ENCODE measurements around the gene CIP2A. TPM values are rescaled to one million over a fixed set of nuclear protein-coding genes. Genes with fewer than 3 reads are reported as not detected.

Gene CIP2A
- total and polyA plus RNA-seq, 2 of the 4 experiments (the other 2 are of a cell fraction) = 8.5 to 27.8 TPM

DNA sequence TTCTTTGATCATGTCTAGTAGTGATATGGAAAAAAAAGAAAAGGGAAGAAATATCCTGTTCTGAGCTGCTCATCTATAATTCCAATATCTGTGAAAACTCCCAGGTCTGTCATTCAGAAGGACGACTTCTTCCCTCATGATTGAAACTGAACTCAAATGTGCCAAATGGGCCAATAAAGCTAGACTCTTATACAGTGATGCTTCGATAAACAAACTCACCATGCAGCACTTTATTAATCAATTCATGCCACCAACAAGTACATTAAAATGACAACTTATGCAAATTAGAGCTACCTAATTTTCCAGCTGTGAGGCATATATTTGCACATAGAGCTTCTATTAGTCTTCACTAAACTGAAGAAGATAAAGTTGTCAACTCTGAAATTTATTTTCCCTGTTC is 63.3 kb downstream of the CIP2A start:
- dilution Hi-C loops (cut with HindIII; ENCODE audit: low sequenced_read_pairs, unreplicated experiment) (no loop called here), in situ Hi-C loops (cut with MboI; ENCODE audit: low sequenced_read_pairs) (no loop called here), intact Hi-C loops (cut with micrococcal nuclease) (no loop called here)
- H3K9me3 ChIP-seq (ENCODE audit: control insufficient read depth, insufficient read depth, low read length) = no peaks in the 10 kb centered on the region
- DNase-seq = no peak
- H3K18ac ChIP-seq (ENCODE audit: low read depth, low read length) = no peak overlapping the region
- ChIA-PET CTCF (no interaction called here), POLR2A (ENCODE audit: unreplicated experiment) (no interaction called here)
- H3K36me3 ChIP-seq (ENCODE audit: control insufficient read depth, insufficient read depth, low read length) = no peaks in the 10 kb centered on the region
- no peaks in the 10 kb centered on the region; the same call in 1 of the 2 replicates for H3K27me3 ChIP-seq (ENCODE audit: control insufficient read depth, insufficient read depth, low read length)
- WGBS, 2 experiments (ENCODE audit: extremely low coverage in 2 of 2, insufficient read length in 1 of 2) = 58% methylated on average over 2 of the region's 2 CpGs; no CpG with 5 or more reads in 1 of the 2 experiments
- H4K5ac ChIP-seq (ENCODE audit: low read depth, low read length) = no peak overlapping the region
- no peaks in the 10 kb centered on the region for H3K4me1 ChIP-seq (ENCODE audit: control insufficient read depth, insufficient read depth, low read length)
- no peak overlapping the region for H2AK5ac ChIP-seq (ENCODE audit: low read depth, low read length)
- H3K14ac ChIP-seq (replicated peaks; ENCODE audit: low read depth, low read length) = no peak overlapping the region
- ATAC-seq (ENCODE audit: low read depth) = no peak
- H2BK5ac ChIP-seq (ENCODE audit: low read depth, low read length, poor library complexity, severe bottlenecking) = no peak overlapping the region
- H2AK9ac ChIP-seq (replicated peaks; ENCODE audit: low read depth, low read length, poor library complexity) = no peak overlapping the region
- no peak overlapping the region for H3K9ac ChIP-seq (ENCODE audit: low read depth, low read length)
- no peaks in the 10 kb centered on the region for H3K79me1 ChIP-seq (ENCODE audit: low read depth in 1 of 2, low read length in 2 of 2)
- no peak overlapping the region for H3K4me2 ChIP-seq (ENCODE audit: low read depth, low read length)
- no peak overlapping the region for H4K91ac ChIP-seq (ENCODE audit: insufficient read depth, low read depth, low read length)
- no peak overlapping the region for H3K23ac ChIP-seq (ENCODE audit: low read depth, low read length)
- no TSS peak for BruUV-seq (replicated peaks)
- no peaks in the 10 kb centered on the region for H4K20me1 ChIP-seq (ENCODE audit: insufficient read depth, low read length)
- no peak overlapping the region for H3K4ac ChIP-seq (ENCODE audit: low read depth, low read length)
- no peak overlapping the region for H2BK15ac ChIP-seq (ENCODE audit: low read depth, low read length)
- no peak overlapping the region for H3K4me3 ChIP-seq (ENCODE audit: insufficient read depth, low read depth, low read length)
- H3K27ac ChIP-seq (ENCODE audit: insufficient read depth, low read length) = no peak overlapping the region
- H4K8ac ChIP-seq (ENCODE audit: low read depth in 2 of 2, low read length in 2 of 2) = no peak overlapping the region
- H2BK20ac ChIP-seq (ENCODE audit: low read depth, low read length) = no peak overlapping the region
- no peak overlapping the region for H2AFZ ChIP-seq (replicated peaks; ENCODE audit: low read length, poor library complexity)
- no peak overlapping the region for H2BK120ac ChIP-seq (ENCODE audit: low read depth, low read length)
- H3K9me1 ChIP-seq (ENCODE audit: insufficient read depth, low read length) = no peaks in the 10 kb centered on the region
- H3K56ac ChIP-seq (ENCODE audit: extremely low read depth, insufficient read depth, low read length) = no peak overlapping the region
- TF ChIP-seq RCOR1 (IDR thresholded peaks at IDR 0.05; ENCODE audit: insufficient replicate concordance, low read length) = no peak
- TF ChIP-seq, protein P1, sequence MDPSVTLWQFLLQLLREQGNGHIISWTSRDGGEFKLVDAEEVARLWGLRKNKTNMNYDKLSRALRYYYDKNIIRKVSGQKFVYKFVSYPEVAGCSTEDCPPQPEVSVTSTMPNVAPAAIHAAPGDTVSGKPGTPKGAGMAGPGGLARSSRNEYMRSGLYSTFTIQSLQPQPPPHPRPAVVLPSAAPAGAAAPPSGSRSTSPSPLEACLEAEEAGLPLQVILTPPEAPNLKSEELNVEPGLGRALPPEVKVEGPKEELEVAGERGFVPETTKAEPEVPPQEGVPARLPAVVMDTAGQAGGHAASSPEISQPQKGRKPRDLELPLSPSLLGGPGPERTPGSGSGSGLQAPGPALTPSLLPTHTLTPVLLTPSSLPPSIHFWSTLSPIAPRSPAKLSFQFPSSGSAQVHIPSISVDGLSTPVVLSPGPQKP (IDR thresholded peaks at IDR 0.05; ENCODE audit: borderline replicate concordance, low read depth, low read length) = no peak
- TF ChIP-seq, protein P2, sequence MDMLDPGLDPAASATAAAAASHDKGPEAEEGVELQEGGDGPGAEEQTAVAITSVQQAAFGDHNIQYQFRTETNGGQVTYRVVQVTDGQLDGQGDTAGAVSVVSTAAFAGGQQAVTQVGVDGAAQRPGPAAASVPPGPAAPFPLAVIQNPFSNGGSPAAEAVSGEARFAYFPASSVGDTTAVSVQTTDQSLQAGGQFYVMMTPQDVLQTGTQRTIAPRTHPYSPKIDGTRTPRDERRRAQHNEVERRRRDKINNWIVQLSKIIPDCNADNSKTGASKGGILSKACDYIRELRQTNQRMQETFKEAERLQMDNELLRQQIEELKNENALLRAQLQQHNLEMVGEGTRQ (IDR thresholded peaks at IDR 0.05; ENCODE audit: low read depth, low read length) = no peak
- no peak for TF ChIP-seq MAZ (IDR thresholded peaks at IDR 0.05; ENCODE audit: borderline replicate concordance, low read depth, low read length)
- no peak for TF ChIP-seq FOS (IDR thresholded peaks at IDR 0.05; ENCODE audit: low read depth, low read length)
